Activated CD4-positive, alpha-beta T cell treated with anti-CD3 and anti-CD28 coated beads, Interleukin-2, amount 50 U/mL, for 48 hours (primary cell): ENCODE data around the gene VPS18.

Source experiments
- DNase-seq, 2 experiments: peaks; one replicate each; pipeline ENCODE4 v3.0.0-alpha.2; 2020

Gene VPS18

GRCh38 chr15:40900256-40901052 is 6.2 kb downstream of the VPS18 start:
- DNase-seq = no peak

- no peak for DNase-seq
Measured at GRCh38 chr15:40901053-40901443, 6.8 kb downstream of the VPS18 start.

DNA sequence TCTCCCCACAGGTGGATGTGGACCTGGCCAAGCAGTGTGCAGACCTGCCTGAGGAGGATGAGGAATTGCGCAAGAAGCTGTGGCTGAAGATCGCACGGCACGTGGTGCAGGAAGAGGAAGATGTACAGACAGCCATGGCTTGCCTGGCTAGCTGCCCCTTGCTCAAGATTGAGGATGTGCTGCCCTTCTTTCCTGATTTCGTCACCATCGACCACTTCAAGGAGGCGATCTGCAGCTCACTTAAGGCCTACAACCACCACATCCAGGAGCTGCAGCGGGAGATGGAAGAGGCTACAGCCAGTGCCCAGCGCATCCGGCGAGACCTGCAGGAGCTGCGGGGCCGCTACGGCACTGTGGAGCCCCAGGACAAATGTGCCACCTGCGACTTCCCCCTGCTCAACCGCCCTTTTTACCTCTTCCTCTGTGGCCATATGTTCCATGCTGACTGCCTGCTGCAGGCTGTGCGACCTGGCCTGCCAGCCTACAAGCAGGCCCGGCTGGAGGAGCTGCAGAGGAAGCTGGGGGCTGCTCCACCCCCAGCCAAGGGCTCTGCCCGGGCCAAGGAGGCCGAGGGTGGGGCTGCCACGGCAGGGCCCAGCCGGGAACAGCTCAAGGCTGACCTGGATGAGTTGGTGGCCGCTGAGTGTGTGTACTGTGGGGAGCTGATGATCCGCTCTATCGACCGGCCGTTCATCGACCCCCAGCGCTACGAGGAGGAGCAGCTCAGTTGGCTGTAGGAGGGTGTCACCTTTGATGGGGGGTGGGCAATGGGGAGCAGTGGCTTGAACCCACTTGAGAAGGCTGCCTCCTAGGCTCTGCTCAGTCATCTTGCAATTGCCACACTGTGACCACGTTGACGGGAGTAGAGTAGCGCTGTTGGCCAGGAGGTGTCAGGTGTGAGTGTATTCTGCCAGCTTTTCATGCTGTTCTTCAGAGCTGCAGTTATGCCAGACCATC is 8.6 kb downstream of the VPS18 start:
- DNase-seq = no peak

DNA sequence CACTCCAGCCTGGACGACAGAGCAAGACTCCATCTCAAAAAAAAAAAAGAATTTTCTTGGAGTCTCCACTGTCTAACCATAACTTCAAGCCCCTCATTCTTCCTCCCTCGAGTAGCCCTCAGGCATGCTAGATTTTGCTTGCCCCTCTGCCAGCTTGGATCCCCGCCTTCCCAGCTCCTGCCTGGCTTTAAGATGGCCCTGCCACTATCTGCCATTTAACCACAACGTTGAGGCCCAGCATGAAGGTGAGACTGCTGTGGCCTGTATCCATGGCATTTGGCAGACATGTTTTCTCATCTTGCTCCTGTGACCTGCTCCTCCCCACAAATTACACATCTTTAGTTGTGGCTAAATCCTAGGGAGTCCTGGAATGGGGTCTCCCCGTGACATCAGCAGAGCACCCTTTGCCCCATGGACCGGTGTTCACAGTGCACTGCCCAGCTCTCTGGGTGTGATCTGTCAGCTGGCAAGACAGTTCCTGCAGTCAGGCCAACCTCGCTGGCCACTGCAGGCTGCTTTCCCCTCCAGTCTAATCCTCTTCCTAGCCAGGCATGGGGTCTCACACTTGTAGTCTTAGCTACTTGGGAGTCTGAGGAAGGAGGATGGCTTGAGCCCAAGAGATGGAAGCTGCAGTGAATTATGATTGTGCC is 10.4 kb downstream of the VPS18 start:
- DNase-seq = no peak

DNA sequence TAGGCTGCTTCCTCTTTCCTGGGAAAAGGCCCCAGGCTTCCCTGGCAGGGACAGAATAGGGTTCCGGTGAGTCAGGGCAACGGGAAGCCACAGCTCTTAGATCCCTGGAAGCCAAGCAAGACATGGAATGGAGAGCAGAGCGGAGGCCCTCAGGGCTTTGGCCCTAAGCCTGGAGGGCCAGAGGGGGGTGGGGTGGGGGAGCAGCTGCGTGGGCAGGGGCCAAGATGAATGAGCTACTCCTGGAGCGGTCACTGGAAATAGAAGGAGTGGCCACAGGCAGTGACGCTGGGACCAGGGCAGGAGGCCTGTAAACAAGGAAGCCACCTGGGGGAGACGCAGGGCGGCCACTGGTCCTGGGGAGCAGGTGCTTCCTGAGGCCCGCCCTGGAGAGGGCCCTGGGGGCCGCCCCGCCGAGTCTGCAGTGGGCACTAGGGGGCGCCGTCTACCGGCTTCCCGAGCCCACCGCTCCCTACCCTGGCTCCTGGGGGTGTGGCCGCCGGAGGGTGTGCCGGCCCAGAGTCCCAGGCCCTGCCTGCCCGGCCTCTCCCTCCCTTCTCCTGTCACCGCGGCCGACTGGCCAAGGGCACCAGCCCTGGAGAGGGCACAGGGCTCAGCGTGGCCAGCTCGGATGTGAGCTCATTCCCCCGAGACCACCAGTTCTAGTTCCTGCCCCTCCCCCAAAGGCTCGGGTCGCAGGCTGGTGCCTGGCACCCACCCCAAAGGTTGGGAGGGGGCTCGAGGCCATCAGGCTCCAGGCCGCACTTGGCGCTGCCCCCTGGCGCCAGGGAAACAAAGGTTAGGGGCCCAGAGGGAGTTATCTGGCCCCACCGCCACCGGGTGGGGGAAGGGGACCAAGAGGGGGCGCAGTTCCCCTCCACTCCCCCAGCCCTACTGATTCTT is 12.1 kb downstream of the VPS18 start:
- peak; percentile 84 to 88 for DNase-seq

DNA sequence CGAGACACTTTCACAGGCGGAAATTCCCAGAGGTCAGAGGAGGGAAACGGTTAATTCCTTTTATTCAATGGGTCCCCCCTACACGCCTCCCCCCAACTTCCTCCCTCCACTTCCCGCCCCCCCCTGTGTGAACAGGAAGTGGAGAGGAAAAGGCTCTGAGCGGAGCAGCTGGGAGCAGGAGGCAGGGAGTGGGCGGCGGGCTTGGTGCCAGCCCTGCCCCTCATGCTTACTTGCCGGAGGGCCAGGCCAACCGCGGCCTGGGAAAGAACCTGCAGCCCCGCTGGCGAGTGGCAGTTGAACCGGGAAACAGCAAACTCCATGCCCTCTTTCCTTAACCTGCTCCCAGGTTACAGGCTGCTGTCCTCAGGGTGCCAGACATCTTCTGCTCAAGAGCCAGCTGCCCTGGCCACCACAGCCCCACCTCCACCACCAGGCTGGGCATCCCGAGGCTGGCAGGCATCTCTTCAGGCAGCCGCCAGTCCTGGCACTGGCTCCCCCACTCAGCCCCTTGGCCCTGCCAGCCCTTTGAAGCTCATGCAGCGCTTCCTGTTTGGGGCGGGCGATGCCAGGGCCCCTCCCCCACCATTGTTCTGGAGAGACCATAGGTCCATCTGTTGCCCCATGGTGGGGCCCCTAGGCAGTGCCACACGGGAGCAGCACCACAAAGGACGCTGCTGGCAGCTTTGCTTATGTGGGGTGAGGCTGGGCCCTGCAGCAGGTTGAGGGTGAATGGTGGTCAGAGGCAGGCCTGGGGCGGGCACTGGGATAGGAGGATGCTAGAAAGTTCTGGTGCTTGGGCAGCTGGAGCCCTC is 12.9 kb downstream of the VPS18 start:
- peak; percentile 57 to 66 for DNase-seq

DNA sequence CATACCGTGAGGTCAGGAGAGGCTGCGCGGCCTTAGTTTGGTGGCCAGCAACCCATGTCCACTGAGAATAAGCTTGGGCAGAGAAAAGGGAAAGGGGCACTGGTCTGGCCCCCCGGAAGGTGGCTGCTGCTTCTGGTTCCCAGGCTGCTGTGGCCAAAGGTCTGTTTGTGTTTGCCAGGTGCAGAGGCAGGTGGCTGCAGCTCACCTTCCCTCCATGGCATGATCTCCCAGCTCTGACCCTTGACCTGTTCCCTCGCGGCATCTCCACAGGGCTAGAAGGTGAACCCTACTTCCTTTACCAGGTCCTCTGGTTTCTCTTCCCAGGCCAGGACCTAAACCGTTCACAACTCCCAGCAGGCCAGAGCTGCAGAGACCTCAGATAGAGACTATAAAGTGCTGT is 13.8 kb downstream of the VPS18 start:
- no peak for DNase-seq

DNA sequence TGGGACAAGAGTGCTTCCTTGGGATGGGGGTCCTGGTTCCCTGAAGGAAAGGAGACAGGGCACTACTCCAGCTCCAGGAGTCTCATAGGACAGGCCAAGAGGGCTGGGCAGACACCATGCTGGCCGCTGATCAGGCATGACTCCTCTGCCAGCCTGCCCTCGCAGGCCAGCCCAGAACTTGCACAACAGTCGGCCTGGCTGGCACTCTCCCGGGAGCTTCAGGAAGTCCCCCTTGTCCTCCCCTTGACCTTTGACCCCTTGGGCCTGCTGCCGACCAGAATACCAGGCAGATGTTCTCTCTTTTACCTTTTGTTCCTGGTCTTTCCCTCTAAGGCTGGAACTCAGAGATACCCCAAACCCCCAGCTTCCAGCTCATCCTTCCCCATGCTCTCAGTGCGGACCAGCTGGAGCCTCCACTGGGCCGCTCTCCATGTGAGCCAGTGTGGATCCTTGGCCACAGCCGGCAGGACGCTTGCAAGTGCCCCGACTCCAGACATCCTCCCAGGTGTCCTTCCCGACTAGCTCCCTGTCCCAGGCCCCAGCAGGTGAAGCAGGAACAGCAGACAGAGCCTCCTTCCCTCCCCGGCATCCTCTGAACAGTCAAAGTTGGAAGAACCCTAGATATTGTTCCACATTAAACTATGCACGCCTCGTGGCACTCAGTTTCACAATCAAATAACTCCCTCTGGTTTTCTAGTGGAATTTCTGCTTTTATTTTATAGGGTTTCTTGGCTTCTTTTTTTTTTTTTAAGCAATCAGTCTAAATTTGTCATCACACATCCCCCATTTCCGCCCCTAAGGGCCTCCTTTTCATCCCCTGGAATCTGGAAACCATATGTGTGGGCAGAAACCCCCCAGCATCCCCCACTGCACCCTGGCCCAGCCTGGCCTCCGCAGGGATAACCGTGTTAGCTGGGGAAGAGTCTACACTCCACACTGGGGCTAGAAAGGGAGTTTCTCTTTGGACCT is 15.7 kb downstream of the VPS18 start:
- DNase-seq = no peak

DNA sequence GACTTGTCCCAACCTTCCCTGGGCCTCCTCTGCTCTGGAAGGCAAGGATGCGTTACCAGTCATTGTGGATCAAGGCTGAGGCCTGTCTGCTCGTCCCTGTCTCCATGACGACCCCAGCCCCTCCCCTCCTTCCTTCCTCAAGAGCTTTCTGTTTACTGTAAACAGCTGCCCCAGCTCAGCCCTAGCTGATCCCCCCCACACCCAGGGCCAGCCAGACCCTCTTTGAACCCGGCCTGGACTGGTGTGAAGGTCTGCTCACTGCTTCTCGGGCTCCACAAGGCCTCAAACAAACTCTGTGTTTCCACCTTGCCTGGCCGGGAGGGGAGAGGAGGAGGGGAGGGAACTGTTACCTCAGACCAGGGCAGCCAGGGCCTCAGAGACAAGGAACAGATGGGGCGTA is 16.9 kb downstream of the VPS18 start:
- DNase-seq = no peak

- no peak for DNase-seq
Measured at GRCh38 chr15:40911693-40912092, 17.4 kb downstream of the VPS18 start.

DNA sequence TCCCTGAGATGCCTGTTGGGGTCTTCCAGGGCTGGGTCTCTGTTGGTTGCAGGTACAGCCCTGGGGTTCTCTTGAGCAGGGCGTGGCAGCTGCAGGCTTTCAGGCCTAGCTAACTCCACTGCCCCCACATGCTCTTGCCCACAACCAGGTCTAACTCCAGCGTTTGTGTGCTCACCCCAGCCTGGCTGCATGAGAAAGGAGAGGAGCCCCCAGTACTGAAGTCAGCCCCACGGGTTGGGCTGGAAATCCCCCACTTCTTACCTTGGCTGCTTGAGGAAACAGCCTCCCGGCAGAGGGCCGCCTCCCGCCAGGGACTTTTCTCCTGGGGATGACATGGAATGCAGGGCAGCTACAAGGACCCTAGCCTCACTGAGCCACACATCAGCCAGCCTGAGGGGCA is 18.2 kb downstream of the VPS18 start:
- no peak for DNase-seq

GRCh38 chr15:40914013-40914412 is 19.8 kb downstream of the VPS18 start:
- no peak for DNase-seq

GRCh38 chr15:40914486-40914885 is 20.2 kb downstream of the VPS18 start:
- no peak for DNase-seq

DNA sequence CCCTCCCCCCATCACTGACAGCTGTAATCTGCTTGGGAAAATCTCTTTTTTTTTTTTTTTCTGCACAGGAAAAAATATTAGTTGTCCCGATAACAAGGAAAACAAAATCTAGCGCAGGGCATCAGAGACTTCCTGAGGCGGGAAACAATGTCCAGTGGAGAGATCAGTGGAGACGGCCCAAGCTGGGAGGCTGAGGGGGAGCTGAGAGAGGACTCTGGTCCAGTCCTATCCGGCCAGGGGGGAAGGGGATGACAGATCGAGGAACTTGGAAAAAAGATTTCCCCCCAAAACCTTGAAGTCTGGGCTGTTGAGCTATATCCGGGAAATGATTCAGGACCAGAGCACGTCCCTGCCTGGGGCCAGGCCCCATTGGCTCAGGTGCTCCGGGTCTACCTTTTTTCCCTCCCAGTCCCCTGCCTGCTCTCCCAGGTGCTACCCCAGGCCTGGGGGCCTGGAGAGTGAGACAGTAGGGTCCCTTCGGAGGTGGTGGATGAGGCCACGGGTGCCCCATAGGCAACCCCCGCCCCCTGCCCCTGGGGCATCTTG is 20.9 kb downstream of the VPS18 start:
- no peak for DNase-seq

DNA sequence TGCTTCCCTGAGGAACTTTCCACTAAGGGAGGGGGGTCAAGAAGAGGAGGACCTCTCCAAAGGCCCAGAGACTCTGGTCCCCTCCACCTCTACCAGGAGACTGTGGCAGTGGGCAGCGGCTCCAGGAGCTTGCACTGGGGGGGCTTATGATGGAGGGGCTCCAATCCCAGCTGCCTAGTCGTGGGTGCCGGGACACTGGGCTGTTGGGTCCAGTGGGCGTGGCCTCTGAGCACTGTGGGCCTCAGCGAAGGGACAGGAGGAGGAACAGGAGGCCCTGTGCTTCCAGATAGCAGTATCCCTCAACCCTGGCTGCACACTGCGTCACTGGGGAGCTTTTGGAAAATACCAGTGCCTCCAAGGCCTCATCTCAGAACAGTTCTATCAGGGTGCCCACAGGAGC is 21.4 kb downstream of the VPS18 start:
- no peak for DNase-seq

DNA sequence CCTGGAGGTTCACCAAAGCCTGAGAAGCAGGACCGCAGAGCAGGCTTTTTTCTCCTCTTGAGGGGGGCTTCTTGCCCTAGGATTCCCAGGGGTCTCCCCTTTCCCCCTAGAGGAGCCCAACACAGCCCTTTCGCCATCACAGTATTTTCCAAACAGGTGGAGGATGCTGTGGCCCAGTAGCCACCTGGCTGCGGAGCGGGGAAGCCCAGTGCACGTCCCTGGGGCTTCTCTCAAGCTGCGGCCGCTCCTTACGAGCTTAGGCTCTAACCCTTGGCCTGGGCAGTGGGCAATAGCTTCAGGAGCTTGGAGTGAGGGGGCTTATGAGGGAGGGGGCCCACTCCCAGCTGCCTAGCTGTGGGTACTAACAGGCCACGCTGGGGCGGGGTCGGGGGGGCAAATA is 23.3 kb downstream of the VPS18 start:
- DNase-seq = no peak

DNA sequence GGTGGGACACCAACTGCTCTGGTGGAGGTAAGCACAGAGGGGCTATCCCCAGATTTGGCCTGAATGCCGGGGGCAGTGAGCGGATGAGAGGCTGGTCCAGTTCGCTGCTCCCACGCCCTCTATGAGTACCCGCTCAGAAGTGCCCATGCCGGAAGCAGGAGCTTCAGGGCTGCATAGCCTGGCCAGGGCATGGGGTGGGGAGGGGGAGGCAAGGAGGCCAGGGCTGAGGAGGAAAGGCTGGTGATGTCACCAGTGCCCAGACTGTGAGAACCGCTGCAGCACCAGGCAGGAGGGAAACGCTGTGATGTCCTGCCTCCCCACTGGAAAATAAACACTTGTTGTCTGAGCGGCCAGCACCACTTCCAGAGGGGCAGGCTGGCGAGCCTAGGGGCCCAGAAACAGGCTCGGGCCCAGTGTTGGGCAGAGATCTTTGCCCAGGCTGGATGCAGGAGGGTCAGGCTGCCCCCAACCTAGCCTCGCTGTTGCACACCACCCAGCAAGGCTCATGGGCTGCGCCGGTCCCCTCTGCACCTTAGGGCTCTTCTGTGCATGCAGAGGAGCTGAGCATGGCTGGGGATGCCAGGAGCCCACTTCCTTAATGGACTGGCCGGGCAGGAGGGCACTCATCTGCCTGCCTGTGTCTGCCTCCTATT is 24.0 kb downstream of the VPS18 start:
- no peak for DNase-seq

- no peak for DNase-seq
Measured at GRCh38 chr15:40918799-40919392, 24.6 kb downstream of the VPS18 start.
